ENCODE measurements around the gene EPS15.

- TF ChIP-seq POLR2A (IDR thresholded peaks at IDR 0.05), result no peak
- TF ChIP-seq CTCF (IDR thresholded peaks at IDR 0.05), result no peak
- TF ChIP-seq POLR2AphosphoS5 (IDR thresholded peaks at IDR 0.05), result no peak
- TF ChIP-seq EP300 (IDR thresholded peaks at IDR 0.05; ENCODE audit: low read depth), result no peak
These were observed 159.2 kb downstream of the EPS15 start for GRCh38 chr1:51359879-51360278.

Data from transverse colon (tissue), 4 donors.